ENCODE measurements around the gene SLC7A6OS. TPM values are rescaled to one million over a fixed set of nuclear protein-coding genes. Genes with fewer than 3 reads are reported as not detected.

Gene SLC7A6OS
- polyA plus RNA-seq, 1 donor = 16.4 TPM

- DNase-seq = no peak
Measured at GRCh38 chr16:68249371-68249770, 61.4 kb downstream of the SLC7A6OS start.

Other genes starting within 250 kb of the SLC7A6OS start
- gene NFATC3, start 225.6 kb downstream of the SLC7A6OS start, polyA plus RNA-seq (ENCODE audit: insufficient read length) = 30.2 TPM
- 0.88 TPM for gene ESRP2, start 74.8 kb downstream of the SLC7A6OS start, polyA plus RNA-seq (ENCODE audit: insufficient read length)
- 36.7 TPM for gene PLA2G15, start 65.6 kb downstream of the SLC7A6OS start, polyA plus RNA-seq (ENCODE audit: insufficient read length)
- gene SLC7A6, start 46.4 kb downstream of the SLC7A6OS start, polyA plus RNA-seq (ENCODE audit: insufficient read length) = 8.3 TPM
- gene PRMT7, start 73 bp upstream of the SLC7A6OS start, polyA plus RNA-seq (ENCODE audit: insufficient read length) = 51.8 TPM
- gene SMPD3, start 137.6 kb upstream of the SLC7A6OS start, polyA plus RNA-seq (ENCODE audit: insufficient read length) = 0.68 TPM
- gene ZFP90, start 228.3 kb upstream of the SLC7A6OS start, polyA plus RNA-seq (ENCODE audit: insufficient read length) = 19.6 TPM

Data from hindlimb muscle (tissue), 1 donor.